HL-60 (cell line): ENCODE results near the gene ACTR3C.

Source experiments
- DNase-seq, 2 experiments: peaks; one replicate each; pipeline ENCODE4 v3.0.0-alpha.2; 2010 to 2020; ENCODE audit warnings: low read depth in 1 of 2, low spot score in 1 of 2
- H3K27ac ChIP-seq: fragments of 250-450 bp; sonication (Bioruptor Pico); replicated peaks from 2 replicates; pipeline ENCODE4 v1.5.1; 2020; ENCODE audit warnings: mild to moderate bottlenecking, moderate library complexity
- H3K27me3 ChIP-seq: fragments of 250-450 bp; sonication (Bioruptor Pico); 2 replicates; pipeline ENCODE4 v1.5.1; 2021; ENCODE audit warnings: mild to moderate bottlenecking, moderate library complexity; ENCODE audit not compliant: insufficient read depth, poor library complexity, severe bottlenecking
- H3K4me3 ChIP-seq: replicated peaks from 2 replicates; pipeline ENCODE4 v1.5.1; 2011; ENCODE audit warnings: mild to moderate bottlenecking, control low read depth, low read length; ENCODE audit not compliant: insufficient read depth
- GABPA ChIP-seq: IDR thresholded peaks from 2 replicates; pipeline ENCODE4 v1.6.1; 2012; ENCODE audit warnings: low read depth
- POLR2AphosphoS5 ChIP-seq: IDR thresholded peaks from 2 replicates; pipeline ENCODE4 v1.6.1; 2012; ENCODE audit warnings: low read depth
- REST ChIP-seq: IDR thresholded peaks from 2 replicates; pipeline ENCODE4 v1.6.1; 2012; ENCODE audit warnings: low read depth; ENCODE audit not compliant: insufficient replicate concordance
- SPI1 ChIP-seq: IDR thresholded peaks from 2 replicates; pipeline ENCODE4 v1.6.1; 2012; ENCODE audit warnings: low read depth, mild to moderate bottlenecking, borderline replicate concordance
- TF ChIP-seq, protein P1 (sequence below): IDR thresholded peaks from one replicate; pipeline ENCODE4 v1.5.1; 2011; ENCODE audit warnings: low read length, control low read depth, inconsistent platforms; ENCODE audit not compliant: insufficient read depth

ACTR3C gene

GRCh38 chr7:150343225-150343624 is 19.9 kb upstream of the ACTR3C start:
- Histone ChIP-seq H3K4me3 (no peak overlapping the region), H3K27ac (no peak overlapping the region), H3K27me3 (peaks cover 7% of the 10 kb centered on the region)
- TF ChIP-seq, protein P1, sequence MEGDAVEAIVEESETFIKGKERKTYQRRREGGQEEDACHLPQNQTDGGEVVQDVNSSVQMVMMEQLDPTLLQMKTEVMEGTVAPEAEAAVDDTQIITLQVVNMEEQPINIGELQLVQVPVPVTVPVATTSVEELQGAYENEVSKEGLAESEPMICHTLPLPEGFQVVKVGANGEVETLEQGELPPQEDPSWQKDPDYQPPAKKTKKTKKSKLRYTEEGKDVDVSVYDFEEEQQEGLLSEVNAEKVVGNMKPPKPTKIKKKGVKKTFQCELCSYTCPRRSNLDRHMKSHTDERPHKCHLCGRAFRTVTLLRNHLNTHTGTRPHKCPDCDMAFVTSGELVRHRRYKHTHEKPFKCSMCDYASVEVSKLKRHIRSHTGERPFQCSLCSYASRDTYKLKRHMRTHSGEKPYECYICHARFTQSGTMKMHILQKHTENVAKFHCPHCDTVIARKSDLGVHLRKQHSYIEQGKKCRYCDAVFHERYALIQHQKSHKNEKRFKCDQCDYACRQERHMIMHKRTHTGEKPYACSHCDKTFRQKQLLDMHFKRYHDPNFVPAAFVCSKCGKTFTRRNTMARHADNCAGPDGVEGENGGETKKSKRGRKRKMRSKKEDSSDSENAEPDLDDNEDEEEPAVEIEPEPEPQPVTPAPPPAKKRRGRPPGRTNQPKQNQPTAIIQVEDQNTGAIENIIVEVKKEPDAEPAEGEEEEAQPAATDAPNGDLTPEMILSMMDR: no peak
- TF ChIP-seq SPI1 (no peak), REST (no peak), POLR2AphosphoS5 (no peak), GABPA (no peak)
- DNase-seq: no peak

GRCh38 chr7:150342121-150342408 is 18.7 kb upstream of the ACTR3C start:
- Histone ChIP-seq H3K4me3 (no peak overlapping the region), H3K27me3 (peaks cover 7% of the 10 kb centered on the region), H3K27ac (no peak overlapping the region)
- no peak for TF ChIP-seq REST
- TF ChIP-seq, protein P1: no peak
- no peak for TF ChIP-seq POLR2AphosphoS5
- TF ChIP-seq GABPA: no peak
- no peak for TF ChIP-seq SPI1
- no peak for DNase-seq

DNA sequence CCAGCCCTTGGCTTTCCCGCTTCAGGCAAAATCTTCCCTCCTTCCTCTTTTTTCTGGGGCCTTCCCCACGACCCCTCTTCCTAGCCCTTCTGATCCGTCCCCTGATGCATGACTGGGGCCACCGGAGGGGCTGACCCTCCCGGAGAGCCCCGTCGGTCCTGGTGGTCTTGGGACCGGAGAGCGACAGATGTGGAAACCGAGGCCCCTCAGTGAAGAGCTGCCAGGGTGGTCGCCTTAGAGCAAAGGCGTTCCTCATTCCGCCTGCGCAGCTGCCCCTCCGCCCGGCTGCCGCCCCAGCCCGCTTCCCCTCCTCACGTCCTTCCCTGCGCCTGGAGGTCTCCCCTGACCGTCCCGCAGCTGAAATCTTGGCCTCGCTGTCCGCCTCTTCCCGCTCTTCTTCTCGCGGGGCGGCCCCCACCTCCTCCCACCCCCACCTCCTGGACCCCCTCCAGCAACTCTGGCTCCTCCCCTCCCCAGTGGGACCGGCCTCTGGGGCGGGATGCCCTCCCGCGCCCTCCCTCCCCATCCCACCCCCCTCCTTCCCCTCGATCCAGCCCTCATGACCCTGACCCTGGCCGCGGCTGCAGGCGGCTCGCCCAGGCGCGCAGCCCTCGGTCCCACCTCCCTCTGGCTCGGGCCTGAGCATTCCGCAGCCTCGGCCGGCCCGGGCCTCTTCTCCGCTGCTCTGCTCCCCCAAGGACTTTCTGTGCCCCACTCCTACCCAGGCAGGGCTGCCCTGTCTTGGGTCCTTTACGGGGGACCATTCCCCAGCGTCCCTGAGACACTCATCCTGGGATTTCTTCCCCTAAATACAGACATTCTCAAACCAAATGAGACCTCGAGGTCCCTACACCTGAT is 18.1 kb upstream of the ACTR3C start, which contains the start of gene RARRES2:
Gene RARRES2, minus strand, starts transcription at position 367 of the 858 bp plus-strand sequence. CDS start 1,020 bp downstream, outside the sequence.
- Histone ChIP-seq H3K4me3 (no peak within 1 kb of the TSS), H3K27me3 (peaks cover 7% of the 10 kb centered on the region), H3K27ac (no peak within 1 kb of the TSS)
- no peak for TF ChIP-seq POLR2AphosphoS5
- TF ChIP-seq, protein P1: no peak
- no peak for TF ChIP-seq GABPA
- no peak for TF ChIP-seq SPI1
- TF ChIP-seq REST: no peak
- DNase-seq: no peak
